Cerebellar nuclear complex (tissue), 1 donor: Measurements from ENCODE around the gene NUTM2B.
"Not testable (repeated sequence)": the region's sequence is repeated elsewhere in the genome, so short reads cannot be mapped to it uniquely, and the experiment has no call there.

ENCODE experiments used
- DNase-seq, 2 experiments: peaks; one replicate each; lab custom pipeline; 2025; lab: John Stamatoyannopoulos, UW

The NUTM2B gene, protein sequence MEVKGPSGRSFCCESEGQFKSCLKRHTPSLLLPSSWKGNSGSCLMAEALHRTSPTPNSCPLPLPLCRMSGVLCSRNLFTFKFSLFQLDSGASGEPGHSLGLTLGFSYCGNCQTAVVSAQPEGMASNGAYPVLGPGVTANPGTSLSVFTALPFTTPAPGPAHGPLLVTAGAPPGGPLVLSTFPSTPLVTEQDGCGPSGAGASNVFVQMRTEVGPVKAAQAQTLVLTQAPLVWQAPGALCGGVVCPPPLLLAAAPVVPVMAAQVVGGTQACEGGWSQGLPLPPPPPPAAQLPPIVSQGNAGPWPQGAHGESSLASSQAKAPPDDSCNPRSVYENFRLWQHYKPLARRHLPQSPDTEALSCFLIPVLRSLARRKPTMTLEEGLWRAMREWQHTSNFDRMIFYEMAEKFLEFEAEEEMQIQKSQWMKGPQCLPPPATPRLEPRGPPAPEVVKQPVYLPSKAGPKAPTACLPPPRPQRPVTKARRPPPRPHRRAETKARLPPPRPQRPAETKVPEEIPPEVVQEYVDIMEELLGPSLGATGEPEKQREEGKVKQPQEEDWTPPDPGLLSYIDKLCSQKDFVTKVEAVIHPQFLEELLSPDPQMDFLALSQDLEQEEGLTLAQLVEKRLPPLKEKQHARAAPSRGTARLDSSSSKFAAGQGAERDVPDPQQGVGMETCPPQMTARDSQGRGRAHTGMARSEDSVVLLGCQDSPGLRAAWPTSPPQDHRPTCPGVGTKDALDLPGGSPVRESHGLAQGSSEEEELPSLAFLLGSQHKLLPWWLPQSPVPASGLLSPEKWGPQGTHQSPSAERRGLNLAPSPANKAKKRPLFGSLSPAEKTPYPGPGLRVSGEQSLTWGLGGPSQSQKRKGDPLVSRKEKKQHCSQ

DNA sequence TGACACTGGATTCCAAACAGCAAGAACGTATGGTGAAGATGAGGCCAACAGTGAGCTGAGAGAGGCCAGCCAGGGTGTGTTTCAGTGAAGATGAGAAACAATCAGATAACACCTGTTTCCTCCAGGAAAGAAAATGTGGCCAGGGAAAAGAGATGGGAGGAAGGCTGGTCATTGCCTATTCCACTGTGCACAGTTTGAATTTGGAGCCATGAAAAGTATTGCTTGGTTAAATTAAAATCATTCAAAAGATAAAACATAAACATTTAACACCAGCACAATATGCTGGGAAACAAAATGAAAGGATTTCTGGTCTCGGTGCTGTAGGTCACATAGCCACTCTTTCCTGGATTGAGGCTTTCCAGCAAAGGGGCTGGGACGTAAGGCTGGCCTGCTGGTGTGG is at the start of gene NUTM2B:
Gene NUTM2B (plus strand): TSS at position 301 of the 400 bp plus-strand sequence. CDS start 383 bp downstream, outside the sequence.
- not testable (repeated sequence) for DNase-seq

DNA sequence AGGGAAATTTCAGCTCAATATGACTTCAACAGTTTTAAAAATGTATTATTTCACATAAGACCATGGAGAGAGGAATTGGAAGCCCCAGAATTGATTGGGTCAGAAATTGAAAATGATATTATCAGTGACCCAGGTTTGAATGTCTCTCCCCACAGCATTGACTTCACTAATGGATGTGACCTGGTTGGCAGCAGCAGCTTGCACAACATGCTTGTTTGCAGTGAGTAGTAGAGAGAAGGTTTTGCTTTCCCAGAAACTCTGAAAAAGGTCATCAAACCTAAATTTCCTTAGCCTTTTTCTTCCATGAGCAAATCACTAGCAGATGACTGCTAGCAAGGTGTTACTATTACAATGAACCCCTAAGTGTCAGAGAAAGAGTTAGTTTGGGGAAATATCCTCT is 39.7 kb upstream of the NUTM2B start:
- DNase-seq: not testable (repeated sequence)

DNA sequence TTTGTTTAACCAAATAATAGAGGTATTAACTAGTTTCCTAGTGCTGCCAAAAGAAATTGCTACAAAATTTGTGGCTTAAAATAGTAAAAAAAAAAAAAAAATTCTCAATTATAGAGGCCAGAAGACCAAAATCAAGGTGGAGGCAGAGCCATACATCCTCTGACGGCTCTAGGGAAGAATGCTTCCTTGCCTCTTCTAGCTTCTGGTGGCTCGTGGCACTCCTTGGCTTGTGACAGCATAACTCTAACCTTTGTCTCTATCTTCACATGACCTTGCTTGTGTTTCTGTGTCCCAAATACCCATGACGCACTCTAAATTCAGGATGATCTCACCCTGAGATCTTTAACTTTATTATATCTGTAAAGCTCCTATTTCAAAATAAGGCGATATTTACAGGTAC is 38.3 kb upstream of the NUTM2B start:
- DNase-seq: not testable (repeated sequence)

DNA sequence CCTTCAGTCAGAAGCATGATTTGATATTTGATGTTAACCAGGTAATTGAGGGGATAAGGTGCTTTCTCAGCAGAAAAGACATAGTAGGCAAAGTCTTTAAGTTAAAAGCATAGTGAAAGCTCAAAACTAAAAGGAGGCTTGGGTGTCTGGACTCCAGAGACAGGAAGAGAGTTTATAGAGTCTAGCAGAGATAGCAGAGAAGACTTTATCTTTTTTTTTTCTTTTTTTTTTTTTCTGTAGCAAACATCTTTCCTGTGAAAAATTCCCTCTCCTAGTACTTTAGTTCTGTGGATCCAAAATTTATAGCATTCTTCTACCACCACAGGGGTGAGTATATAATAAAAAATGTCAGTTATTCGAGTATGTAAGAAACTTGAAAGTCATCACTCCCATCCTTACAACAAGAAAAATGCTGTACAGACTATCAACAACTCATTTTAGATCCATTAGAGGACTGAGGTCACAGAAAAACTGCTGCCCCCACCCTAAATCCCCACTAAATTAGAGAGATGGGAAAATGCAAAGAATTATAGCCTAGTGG is 33.7 kb upstream of the NUTM2B start:
- DNase-seq: not testable (repeated sequence)

DNA sequence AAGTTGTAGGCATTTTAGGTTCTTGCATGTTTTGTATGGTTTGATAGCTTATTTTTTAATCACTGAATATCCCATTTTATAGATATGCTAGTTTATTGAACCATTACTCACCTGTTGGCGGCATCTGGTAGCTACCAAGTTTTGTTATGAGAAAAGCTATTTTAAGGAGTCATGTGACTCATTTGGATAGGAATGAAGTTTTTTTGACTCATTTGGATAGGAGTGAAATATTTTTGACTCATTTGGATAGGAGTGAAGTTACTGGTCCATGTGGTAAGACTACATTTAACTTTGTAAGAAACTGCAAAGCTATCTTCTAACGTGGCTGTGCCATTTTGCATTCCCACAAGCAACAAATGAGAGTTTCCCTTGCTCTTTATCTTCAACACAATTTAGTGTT is 28.1 kb upstream of the NUTM2B start:
- DNase-seq: not testable (repeated sequence)

DNA sequence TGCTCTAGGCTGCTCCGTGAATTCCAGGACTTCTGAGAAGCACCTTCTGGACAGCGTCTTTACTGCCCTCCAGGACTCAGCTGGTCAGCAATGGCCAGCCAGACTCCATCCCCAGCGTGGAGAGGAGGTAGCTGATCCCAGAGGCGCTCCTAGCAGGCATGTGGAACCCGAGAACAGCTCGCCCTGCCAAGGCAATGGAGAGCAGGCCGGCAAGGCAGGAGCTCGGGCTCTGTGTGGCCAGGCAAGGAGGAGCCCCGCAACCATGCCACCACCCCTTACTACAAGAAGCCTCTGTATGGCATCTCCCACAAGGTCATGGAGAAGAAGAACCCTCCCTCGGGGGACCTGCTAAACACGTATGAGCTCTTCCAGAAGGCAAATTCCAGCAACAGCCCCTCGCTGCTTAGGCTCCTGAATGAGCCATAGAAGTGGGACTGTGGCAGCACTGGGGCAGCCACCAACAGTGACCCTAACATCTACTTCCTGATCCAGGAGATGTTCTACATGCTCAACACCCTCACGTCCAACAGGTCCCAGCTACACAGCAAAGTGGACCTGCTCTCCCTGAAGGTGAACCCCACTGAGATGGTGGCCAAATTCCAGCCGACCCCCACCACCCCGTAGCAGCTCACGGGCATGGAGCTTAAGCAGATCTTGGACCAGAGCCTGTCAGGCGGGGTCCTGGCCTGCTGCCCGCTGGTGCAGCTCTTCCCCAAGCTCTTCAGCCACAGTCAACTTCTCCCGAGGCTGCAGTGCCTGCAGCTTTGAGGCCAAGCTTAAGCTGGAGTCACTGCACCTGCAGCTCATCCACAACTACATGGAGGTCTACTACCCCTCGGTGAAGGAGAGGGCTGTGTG is 19.8 kb upstream of the NUTM2B start:
- not testable (repeated sequence) for DNase-seq

DNA sequence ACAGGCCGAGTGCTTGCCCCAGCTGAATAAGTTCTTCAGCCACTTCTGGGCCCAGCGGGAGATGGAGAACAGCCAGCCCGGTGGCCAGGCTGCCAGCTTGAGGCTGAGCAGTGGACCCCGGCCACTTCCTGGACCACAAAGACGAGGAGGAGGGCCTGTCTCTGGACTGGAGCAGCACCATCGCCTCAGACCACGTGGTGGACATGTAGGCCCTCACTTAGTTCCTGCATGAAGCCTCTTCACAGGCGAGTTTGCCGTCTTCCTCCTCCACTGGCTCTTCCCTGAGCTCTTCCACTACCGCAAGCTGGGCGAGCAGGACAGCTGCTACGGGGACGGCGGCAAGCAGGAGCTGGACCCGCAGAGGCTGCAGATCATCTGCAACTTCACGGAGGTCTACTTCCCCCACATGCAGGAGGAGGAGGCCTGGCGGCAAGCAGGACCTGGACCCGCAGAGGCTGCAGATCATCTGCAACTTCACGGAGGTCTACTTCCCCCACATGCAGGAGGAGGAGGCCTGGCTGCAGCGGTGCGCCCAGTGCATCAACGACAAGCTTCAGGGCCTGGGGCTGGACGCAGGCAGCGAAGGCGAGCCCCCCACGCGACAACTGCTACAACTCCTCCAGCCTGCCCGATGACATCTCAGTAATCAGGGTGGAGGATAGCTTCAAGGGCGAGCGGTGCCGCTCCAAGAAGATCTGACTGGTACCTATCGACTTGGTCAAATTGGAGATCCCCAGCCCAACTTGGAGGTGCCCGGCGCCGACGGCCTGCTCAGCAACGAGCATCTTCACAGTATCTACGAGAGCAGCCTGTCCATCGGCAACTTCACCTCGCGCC is 18.9 kb upstream of the NUTM2B start:
- not testable (repeated sequence) for DNase-seq

DNA sequence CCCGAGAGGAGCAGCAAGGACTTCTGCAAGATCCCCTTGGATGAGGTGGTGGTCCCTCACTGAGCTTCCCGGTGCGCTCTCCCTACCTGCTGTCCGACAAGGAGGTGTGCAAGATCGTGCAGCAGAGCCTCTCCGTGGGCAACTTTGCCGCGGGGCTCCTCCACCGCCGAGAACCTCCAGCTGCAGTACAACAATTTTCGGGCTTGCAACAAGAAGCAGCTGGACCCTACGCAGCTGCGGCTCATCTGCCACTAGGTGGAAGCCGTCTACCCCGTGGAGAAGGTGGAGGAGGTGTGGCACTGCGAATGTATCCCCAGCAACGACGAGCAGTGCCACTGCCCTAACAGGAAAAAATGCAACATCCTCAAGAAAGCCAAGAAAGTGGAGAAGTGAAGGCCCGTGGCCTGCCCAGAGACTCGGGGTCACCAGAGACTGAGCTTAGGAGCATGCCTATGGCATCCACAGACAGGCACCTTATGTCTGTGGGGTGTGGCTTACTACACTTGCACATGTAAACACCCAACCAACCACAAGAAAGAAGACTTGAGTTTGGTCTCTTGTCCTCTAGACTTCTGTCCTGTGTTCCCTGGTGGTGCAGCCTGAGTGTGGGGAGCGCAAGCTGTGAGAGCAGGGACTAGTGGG is 17.9 kb upstream of the NUTM2B start:
- DNase-seq: not testable (repeated sequence)

DNA sequence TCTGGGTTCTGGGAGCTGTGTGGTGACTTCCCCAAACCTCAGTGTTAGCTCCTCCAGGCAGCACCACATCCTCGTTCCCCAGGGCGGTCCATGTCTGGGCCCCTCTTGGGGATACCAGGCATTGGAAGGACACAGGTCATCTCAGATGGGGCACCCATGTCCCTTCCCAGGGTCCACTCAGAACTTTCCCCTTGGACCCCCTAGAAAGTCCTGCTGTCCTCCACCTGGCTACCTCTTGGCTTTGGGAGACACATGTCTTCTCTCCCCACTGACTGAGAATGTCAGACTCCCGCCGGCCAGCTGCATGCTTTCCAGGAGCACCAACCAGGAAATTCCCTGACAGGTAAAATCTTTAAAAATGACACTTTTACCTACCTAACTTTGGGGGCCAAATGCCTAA is 16.4 kb upstream of the NUTM2B start:
- not testable (repeated sequence) for DNase-seq

DNA sequence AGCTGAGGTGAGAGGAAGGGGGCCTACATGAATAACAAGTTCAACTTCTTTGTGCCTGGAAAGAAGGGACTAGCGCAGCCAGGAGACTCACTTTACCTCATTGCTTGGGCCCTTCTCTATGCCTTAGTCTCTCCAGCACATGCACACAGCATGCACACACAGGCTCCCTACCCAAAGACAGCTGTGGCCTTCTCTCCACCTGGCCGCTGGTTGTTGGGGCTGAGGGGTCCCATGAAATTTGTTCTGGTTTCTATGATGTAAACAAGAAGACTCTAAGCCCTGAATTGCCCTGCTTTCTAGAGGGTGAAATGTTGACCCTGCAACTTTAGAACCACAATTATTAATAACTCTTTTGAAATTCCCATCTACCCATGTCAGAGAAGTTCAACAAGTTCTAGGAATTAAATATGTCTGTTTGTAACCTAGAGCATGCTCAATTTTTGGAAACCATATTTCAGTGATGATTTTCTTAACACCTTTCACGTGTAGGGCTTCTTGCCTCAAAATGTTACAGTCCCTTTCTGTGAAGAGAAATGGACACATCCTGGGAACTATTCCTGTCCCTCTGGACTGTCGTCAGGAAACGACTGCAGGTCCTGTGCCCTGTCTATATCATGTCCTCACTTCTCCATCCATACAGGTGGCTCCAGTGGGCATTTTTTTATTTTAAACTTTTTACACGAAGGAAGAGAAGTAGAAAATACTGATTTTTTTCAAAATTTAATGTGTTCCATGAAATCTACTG is 15.4 kb upstream of the NUTM2B start:
- DNase-seq: not testable (repeated sequence)

DNA sequence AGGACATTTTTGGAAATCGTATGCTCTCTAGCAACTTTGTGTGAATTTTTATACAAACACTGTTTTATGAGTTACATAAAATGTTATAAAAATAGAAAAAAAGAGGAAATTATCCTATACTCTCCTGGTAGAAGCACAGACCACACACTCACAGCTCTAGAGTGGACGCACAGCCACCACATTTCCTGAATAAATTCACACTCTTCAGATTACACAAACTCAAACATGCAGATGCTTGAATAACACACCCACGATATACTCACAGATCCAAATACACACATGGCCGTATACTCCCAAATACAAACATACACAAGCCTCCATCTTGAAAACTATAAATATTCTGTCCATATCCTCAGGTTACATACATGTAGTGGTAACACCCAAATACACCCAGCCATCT is 14.2 kb upstream of the NUTM2B start:
- not testable (repeated sequence) for DNase-seq

DNA sequence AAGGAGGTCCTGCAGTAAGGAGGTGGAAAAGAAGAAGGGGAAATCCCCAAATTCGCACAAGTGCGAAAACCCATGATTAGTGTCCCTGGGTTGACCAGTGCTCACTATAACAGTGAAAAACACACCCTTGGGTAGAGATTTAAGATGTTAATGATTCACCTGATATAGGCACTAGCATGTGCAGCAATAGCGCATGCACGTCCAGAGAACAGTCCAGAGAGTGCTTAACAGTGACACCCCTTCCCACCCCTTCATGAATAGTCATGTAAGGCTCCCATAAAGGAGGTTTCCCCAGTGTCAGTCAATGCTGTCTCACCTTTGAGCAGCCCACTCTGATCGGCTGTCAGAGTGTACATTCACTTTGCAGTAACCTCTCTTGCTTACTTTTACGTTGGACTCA is 6.4 kb upstream of the NUTM2B start:
- DNase-seq: not testable (repeated sequence)

DNA sequence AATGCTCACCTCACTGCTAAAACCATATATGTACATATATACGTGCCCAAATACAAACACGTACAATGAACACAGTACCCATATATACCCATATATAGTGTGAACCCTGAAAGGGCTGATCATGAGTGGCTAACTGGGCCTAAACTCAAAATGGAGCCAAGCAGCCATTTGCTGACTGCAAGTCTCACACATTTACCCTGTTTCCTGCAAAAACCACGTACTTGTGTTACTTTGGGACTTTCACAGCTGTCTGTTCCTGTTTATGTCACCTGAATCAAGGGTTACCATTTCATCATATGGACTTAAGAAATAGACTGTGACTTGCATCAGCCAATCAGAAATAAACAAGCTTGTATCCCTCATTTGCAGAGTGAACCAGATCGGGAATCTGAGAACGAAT is 5.9 kb upstream of the NUTM2B start:
- not testable (repeated sequence) for DNase-seq

DNA sequence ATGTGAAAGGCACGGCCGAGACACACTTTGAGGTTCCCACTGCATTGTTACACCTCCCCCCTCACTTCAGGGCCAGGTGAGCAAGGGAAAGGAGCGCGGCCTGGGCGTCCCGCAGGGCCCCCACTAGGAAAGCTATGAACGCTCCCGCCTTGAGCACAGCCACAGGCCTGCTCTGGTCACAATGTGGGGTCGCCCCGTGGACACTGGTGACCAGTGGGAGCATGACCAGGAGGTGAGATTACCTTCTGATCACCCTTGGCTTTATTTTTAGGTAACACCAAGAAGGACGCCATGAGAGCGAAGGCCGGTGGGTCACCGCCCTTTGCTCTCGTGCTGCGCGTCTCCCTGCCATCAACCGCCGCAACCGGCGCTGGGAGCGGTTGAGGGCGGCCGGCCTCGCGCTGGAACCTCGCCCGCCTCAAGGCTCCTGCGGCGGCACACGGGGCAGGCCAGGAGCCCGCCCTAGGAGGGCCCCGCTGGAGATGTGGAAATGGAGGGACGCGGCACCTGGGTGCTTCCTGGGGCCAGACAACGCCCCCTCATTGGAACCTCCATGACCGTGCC is 2.6 kb upstream of the NUTM2B start:
- not testable (repeated sequence) for DNase-seq

DNA sequence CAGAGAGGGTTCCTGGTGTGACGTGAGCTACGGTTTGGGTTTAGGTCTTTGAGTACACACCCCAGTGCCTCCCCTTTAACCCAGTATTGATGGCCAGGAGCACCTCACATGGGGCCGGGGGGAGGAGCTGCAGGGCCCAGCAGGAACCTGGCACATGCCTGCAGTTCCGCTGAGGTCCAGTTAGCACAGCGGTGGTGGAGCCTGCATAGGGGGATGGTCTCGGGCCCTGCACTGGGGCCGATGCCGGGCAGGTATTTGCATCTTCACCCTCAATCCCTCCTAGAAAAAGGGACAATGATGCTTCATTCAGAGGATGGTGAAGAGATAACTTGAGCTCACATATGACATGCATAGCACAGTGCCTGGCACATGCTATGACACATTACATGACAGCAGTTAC is 4.0 kb downstream of the NUTM2B start:
- DNase-seq: not testable (repeated sequence)

DNA sequence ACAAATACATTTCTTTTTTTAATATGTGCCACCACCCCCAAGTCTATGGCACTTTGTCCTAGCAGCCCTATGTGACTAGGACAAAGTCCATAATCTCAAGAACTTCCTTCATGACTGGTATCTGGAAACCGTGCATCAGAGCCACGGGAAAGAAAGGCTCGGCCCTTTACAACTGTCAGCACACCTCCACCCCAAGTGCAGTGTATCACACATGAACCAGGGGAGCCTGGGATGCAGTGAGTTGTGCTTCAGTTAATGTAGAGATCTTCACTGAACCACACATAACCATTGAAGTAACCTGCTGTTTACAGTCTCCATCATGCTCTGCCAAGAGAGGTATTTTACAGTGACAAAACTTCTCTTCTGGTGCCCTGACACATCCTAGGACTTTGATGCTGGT is 11.9 kb downstream of the NUTM2B start:
- not testable (repeated sequence) for DNase-seq

DNA sequence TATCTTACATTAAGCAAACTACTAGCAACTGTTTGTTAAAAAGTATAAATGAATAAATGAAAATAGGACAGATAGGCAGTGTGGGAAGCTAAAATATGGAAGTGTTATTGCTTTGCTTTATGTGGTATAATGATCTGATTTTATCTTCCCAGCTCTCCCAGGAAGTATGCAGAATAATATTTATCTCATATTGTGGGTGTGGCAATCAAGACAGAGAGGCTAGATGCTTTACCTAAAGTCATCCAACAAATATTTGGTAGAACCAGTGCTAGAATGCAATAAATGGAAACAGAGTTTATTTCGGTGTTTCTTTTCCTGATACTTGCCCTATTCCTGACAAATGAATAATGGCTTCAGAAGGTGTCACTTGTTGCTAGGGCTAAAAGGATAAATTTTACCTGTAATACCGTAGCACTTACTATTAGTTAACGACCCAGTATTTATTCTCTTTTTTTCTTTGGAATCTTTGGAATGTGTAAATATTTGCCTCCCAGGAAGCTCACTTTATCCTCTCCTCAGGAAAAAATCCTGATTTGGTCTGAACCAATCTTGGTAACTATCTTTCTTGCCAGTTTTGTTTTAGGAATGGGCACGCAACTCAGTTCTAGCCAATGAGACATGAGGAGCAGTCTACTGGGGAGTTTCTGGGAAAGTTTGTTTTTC is 14.0 kb downstream of the NUTM2B start:
- not testable (repeated sequence) for DNase-seq

DNA sequence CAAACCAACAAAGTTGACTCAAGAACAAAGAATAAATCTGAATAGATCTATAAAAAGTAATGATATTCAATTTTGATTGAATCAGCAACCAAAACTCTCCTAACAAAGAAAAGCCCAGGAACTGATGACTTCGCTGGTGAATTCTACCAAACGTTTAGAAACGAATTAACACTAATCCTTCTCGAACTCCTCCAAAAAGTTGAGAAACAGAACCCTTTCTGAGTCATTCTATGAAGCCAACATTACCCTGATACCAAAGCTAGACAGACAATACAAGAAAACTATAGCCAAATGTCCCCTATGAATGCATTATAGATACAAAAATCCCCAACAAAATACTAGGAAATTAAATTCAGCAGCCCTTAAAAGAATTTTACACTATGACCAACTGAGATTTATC is 17.0 kb downstream of the NUTM2B start:
- DNase-seq: not testable (repeated sequence)
